Psoas muscle (tissue), 8 donors: ENCODE measurements around the gene PEX14. TPM values are rescaled to one million over a fixed set of nuclear protein-coding genes. Genes with fewer than 3 reads are reported as not detected.

ENCODE experiments used
- ATAC-seq, 4 donors: fragments of 200-7000 bp; cut with Tn5 transposase; one replicate each; pipeline ENCODE4 v1.9.1; 2020; ENCODE audit warnings: moderate library complexity in 3 of 4, mild to moderate bottlenecking in 2 of 4
- DNase-seq, 2 donors: peaks; one replicate each; pipeline ENCODE4 v3.0.0-alpha.2; 2020
- H3K27ac ChIP-seq: fragments of 200-600 bp; one replicate; pipeline ENCODE4 v1.8.0; 2022
- H3K27me3 ChIP-seq, 3 donors: fragments of 200-600 bp in 1 of 3; one replicate each; pipeline versions ENCODE4 v1.6.1 to v1.8.0; 2013 to 2022; ENCODE audit warnings: low read length in 2 of 3, mild to moderate bottlenecking in 2 of 3, moderate library complexity in 1 of 3; ENCODE audit not compliant: insufficient read depth in 3 of 3
- H3K36me3 ChIP-seq, 2 donors: fragments of 200-600 bp in 1 of 2; one replicate each; pipeline versions ENCODE4 v1.6.1 to v1.8.0; 2013 to 2022; ENCODE audit warnings: low read depth in 1 of 2, mild to moderate bottlenecking in 1 of 2, moderate library complexity in 1 of 2; ENCODE audit not compliant: insufficient read depth in 1 of 2
- H3K4me1 ChIP-seq: fragments of 200-600 bp; one replicate; pipeline ENCODE4 v1.8.0; 2022
- H3K4me3 ChIP-seq: fragments of 200-600 bp; one replicate; pipeline ENCODE4 v1.8.0; 2022; ENCODE audit warnings: mild to moderate bottlenecking
- H3K9me3 ChIP-seq: fragments of 200-600 bp; one replicate; pipeline ENCODE4 v1.8.0; 2022
- WGBS, 3 donors: extraction: QIAGEN DNeasy Blood & Tissue Kit; methylation state at CpG; one replicate each; pipeline versions ENCODE4 v1.1.6 to v1.1.7; 2013; 5-methylcytosine and 5-hydroxymethylcytosine counted together
- intact Hi-C, 2 donors: fragments of 100-400 bp; cut with DNase I; formaldehyde crosslinking; loops; one replicate each; pipeline versions ENCODE4 v1.11.0 to v1.14.2; 2022
- polyA plus RNA-seq, 3 donors: library from polyadenylated mRNA; stranded (reverse); fragments of 200-250 nt; gene quantifications; one replicate each; pipeline ENCODE4 v1.2.3, GENCODE V29; 2013
- total RNA-seq, 4 donors: library from RNA; stranded (reverse); fragmentation: NEBNext Ultra II Directional in 2 of 4; extraction: Animal tissue kit (Norgen Biotek cat#: 25700) in 2 of 4; gene quantifications; one replicate each; pipeline versions ENCODE4 v1.2.1 to v1.2.4, GENCODE V29; 2021 to 2023
- TF ChIP-seq, protein P1 (sequence below): fragments of 200-600 bp; IDR thresholded peaks from one replicate; pipeline ENCODE4 v1.8.0; 2022; ENCODE audit warnings: antibody characterized with exemption
- donor health status: healthy with polysubstance abuse.
- donor health status: DM: no; HTN: no; CAD: no; lungs with moderate emphysema.
- donor health status: Bipolar disorder and iron deficiency.
- donor health status: healthy.
- donor health status: DM: yes; HTN: yes; CAD: no.
- donor health status: DM: no; HTN: no; CAD: no.
- donor health status: DM: no; HTN: no; CAD: no.
- donor health status: DM: yes; HTN: yes; CAD: no.

Gene PEX14
- total and polyA plus RNA-seq, 7 donors: 13.7 to 23.5 (median 20.7) TPM

DNA sequence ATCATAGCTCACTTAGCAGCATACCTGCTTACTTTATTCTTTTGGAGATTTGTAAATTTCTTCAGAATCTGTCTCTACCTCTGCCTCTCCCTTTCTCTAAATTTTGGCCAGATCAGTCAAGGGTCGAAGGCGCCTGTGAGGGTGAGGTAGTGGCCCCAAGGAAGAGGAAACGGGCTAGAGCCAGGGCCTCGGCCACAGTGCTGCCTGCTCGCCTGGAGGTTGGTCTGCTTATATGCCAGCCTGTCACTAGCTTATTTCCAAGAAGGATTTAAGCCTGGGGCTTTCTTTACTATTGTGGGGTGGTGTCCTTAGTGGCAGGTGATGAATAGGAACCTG is 19.6 kb downstream of the PEX14 start:
- TF ChIP-seq, protein P1, sequence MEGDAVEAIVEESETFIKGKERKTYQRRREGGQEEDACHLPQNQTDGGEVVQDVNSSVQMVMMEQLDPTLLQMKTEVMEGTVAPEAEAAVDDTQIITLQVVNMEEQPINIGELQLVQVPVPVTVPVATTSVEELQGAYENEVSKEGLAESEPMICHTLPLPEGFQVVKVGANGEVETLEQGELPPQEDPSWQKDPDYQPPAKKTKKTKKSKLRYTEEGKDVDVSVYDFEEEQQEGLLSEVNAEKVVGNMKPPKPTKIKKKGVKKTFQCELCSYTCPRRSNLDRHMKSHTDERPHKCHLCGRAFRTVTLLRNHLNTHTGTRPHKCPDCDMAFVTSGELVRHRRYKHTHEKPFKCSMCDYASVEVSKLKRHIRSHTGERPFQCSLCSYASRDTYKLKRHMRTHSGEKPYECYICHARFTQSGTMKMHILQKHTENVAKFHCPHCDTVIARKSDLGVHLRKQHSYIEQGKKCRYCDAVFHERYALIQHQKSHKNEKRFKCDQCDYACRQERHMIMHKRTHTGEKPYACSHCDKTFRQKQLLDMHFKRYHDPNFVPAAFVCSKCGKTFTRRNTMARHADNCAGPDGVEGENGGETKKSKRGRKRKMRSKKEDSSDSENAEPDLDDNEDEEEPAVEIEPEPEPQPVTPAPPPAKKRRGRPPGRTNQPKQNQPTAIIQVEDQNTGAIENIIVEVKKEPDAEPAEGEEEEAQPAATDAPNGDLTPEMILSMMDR: no peak
- peaks cover 18% of the 10 kb centered on the region for H3K4me1 ChIP-seq
- DNase-seq (no peak), ATAC-seq (no peak)
- no peaks in the 10 kb centered on the region for H3K9me3 ChIP-seq
- no peak overlapping the region for H3K27ac ChIP-seq
- no peak overlapping the region for H3K4me3 ChIP-seq
- no peaks in the 10 kb centered on the region for H3K27me3 ChIP-seq
- intact Hi-C loops: loop anchor here in 1 of 2 donors (2.0 kb wide), 1 partner anchor 66 kb away; no protein-coding TSS in a partner anchor
- 76 to 81% (median 80%) methylated on average over 5 of the region's 5 CpGs for WGBS, 3 donors
- peaks cover 0 to 21% of the 10 kb centered on the region in 2 donors for H3K36me3 ChIP-seq

DNA sequence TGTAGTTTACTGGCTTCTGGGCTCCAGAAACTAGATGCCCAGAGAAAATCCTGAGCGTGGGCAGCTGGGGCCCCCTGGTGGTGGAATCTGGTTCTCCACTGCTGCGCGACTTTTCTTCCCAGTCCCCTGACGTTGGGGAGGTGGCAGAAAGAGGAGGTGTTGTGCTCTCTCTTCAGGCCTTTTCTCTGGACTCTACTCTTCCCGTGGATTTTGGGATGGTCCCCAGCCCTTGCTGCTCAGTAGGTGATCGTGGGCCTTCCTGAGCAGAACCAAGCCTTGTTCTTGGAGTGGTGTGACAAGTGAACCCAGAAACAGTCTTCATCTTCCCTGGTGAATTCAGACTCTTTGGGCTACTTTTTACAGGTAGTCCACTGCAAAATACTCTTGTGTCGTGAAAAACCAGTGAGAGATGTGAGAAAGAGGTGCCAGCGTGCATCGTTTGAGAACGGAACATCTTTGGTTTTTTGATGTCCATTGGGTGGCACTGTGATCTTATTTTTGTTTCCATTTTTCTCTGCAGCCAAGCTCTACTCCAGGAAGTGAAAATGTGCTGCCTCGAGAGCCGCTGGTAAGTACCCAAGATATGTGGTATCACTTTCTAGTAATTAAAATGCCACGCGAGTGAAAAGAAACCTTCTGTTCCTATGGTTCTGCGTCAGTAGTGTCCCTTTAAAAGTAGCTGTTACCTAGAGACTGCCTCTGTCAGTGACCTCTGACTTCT is 20.2 kb downstream of the PEX14 start:
- H3K36me3 ChIP-seq: peaks cover 0 to 20% of the 10 kb centered on the region in 2 donors

DNA sequence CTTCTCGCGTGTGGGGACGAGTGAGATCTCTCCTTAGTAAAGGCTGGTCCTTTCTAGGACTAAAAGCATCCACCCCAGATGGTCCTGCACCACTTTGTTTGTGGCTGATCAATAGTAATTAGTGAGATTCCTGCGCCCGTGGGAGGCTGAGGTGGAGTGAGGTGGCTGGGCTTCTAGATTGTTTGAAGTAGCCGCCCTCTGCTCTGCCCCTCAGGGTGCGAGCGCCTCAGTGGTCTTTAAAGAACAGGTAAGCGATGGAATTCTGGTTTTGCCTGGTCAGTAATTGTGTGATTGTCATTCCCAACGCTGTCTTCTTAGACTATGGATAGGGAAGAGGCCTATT is 20.7 kb downstream of the PEX14 start:
- ATAC-seq (no peak), DNase-seq (no peak)
- H3K4me3 ChIP-seq: no peak overlapping the region
- H3K27ac ChIP-seq: peak overlapping the region; percentile 68
- 68 to 81% (median 73%) methylated on average over 10 of the region's 10 CpGs for WGBS, 3 donors
- intact Hi-C loops: loop anchor here (2.0 to 5.0 kb wide), 2 partner anchors 67 to 372 kb away; no protein-coding TSS in a partner anchor
- peaks cover 19% of the 10 kb centered on the region for H3K4me1 ChIP-seq
- H3K36me3 ChIP-seq: peaks cover 0 to 20% of the 10 kb centered on the region in 2 donors
- TF ChIP-seq, protein P1: no peak
- H3K9me3 ChIP-seq: no peaks in the 10 kb centered on the region
- H3K27me3 ChIP-seq: no peaks in the 10 kb centered on the region

More for the DNA sequence above, 20.2 kb downstream of the PEX14 start:
- TF ChIP-seq, protein P1: peak; percentile 85
- H3K27me3 ChIP-seq: no peaks in the 10 kb centered on the region
- ATAC-seq (peak; percentile 76 to 94 (median 83)), DNase-seq (peak; percentile 74 to 78)
- H3K27ac ChIP-seq: peak overlapping the region; percentile 68
- H3K4me3 ChIP-seq: no peak overlapping the region
- H3K4me1 ChIP-seq: peaks cover 18% of the 10 kb centered on the region
- 4 to 11% (median 4%) methylated on average over 15 of the region's 15 CpGs for WGBS, 3 donors
- intact Hi-C loops: loop anchor here (2.0 to 5.0 kb wide), 2 partner anchors 66 to 372 kb away; no protein-coding TSS in a partner anchor
- H3K9me3 ChIP-seq: no peaks in the 10 kb centered on the region

- Histone ChIP-seq H3K36me3 (peaks cover 0 to 20% of the 10 kb centered on the region in 2 donors), H3K27me3 (no peaks in the 10 kb centered on the region), H3K4me3 (no peak overlapping the region), H3K27ac (peak overlapping the region; percentile 68), H3K4me1 (peaks cover 21% of the 10 kb centered on the region), H3K9me3 (no peaks in the 10 kb centered on the region)
- TF ChIP-seq, protein P1: no peak
- DNase-seq (peak in 1 of 2 donors; percentile 41), ATAC-seq (peak; percentile 37 to 82 (median 60))
- intact Hi-C loops: loop anchor here (2.0 to 5.0 kb wide), 2 partner anchors 67 to 371 kb away; no protein-coding TSS in a partner anchor
- 79 to 81% (median 81%) methylated on average over 14 of the region's 14 CpGs for WGBS, 3 donors
Observed at GRCh38 chr1:10495952-10496351, 21.2 kb downstream of the PEX14 start.
